GM19351 (cell line): ENCODE results near the gene LYL1.

Source experiments
- ATAC-seq: cut with Tn5 transposase; IDR thresholded peaks from one replicate; pipeline ENCODE4 v1.9.1; 2021; ENCODE audit warnings: mild to moderate bottlenecking, moderate library complexity; ENCODE audit not compliant: unreplicated experiment

LYL1 gene

DNA sequence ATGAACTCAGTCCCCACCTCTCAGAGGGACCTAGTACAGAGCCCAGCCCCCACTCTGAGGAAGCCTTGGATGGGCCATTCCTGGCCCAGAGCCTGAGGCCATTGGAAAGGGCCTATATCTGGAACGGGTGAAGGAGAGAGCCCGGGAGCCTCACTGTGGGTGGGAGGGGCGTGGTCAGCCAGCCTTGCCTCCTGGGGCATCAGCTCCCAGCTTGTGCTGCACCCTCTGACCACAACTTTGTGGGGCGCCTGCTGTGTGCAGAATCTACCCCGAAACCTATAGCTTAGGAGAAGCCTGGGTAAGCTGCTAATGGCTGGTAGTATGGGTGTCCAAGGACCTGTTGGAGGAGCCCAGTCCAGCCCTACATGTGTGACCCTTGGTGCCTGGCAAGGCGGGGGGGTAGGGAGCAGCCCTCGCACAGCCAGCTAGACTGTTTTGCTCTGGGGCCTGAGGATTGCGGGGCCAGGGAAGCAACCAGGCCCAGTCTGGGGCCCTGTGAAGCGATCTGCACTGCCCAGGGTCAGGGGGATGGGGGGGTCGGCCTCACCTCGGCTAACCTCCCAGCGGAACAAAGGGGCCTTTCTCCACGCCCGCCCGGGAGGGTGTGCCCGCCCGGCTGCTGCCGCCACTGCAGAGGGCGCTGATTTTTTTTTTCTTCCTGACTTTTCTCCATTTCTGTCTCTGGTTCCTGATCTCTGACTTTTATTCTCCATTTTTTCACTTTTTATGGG is 42.3 kb downstream of the LYL1 start:
- ATAC-seq: no peak

GRCh38 chr19:13058951-13059660 is 43.6 kb downstream of the LYL1 start:
- no peak for ATAC-seq

GRCh38 chr19:13057744-13058143 is 44.9 kb downstream of the LYL1 start:
- ATAC-seq: no peak

GRCh38 chr19:13057147-13057572 is 45.5 kb downstream of the LYL1 start:
- no peak for ATAC-seq

- ATAC-seq: no peak
These were observed 46.5 kb downstream of the LYL1 start for GRCh38 chr19:13056052-13056660.

GRCh38 chr19:13055213-13056051 is 47.2 kb downstream of the LYL1 start:
- ATAC-seq: no peak

DNA sequence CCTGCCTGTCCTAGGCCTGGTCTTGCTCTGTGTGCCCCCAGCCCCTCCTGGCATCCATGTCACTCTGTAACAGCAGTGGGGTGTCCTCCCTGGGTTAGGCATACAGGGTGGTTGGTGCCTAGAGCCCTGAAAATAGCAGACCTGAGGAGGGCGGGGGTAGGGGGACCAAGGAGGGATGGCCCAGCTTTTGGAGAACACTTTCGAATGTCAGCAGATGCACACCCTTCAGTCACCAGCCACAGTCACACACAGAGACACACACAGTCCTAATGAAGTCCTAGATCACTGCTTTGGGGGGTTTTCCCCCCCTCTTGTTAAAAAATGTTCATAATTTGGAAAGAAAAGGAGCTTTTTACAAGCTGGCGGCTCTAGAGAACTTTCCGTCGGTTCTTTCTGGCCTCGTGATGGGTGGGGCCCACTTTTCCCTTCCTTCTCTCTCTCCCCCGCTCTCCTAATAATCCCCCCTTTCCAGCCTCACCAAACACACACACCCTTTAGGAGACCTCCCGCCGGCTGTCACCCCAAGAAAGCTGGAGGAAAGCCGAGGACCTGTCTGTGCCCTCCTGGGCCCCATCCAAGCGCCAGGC is 47.9 kb downstream of the LYL1 start:
- no peak for ATAC-seq

- no peak for ATAC-seq
These were observed 48.7 kb downstream of the LYL1 start for GRCh38 chr19:13053761-13054625.

- ATAC-seq: no peak
These were observed 49.4 kb downstream of the LYL1 start for GRCh38 chr19:13053238-13053637.

- no peak for ATAC-seq
These were observed 50.0 kb downstream of the LYL1 start for GRCh38 chr19:13052447-13053175.

DNA sequence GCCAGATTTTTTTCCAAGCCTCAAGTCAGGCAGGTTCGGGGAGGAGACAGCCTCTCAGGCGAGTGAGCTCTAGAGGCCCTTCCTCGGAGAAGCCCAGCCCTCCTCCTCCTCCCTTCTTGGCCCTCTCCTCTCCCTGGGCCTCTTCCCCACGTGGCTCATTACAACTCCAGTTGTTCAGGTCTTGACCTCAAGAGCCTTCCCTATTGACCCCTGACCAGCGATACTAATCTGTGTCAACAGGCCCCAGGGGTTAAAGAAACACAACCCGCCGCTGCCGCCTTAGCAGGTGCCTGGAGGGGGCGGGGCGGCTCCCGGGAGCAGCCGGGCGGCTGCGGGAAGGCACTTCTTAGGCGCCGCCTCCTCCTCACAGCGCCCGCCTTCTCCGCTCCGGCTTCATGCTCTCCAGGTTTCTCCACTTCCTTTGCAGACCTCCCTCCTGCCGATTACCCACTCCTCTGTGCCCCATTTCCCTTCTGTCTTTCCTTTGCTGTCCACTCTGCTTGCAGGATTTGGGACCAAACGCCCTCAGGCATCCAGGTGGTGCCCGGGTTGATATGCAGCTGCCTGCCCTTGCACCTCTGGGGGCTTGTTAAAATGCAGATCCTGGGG is 51.0 kb downstream of the LYL1 start:
- ATAC-seq: no peak

- ATAC-seq: no peak
These were observed 52.4 kb downstream of the LYL1 start for GRCh38 chr19:13050274-13050673.
